NOMO-1 treated with DMSO at 0.1 percent for 48 hours (cell line): ENCODE data around the gene KCNH8.

Source experiments
- DNase-seq: peaks from one replicate; lab custom pipeline; 2025; ENCODE audit not compliant: unreplicated experiment; lab: John Stamatoyannopoulos, UW

The KCNH8 gene

DNA sequence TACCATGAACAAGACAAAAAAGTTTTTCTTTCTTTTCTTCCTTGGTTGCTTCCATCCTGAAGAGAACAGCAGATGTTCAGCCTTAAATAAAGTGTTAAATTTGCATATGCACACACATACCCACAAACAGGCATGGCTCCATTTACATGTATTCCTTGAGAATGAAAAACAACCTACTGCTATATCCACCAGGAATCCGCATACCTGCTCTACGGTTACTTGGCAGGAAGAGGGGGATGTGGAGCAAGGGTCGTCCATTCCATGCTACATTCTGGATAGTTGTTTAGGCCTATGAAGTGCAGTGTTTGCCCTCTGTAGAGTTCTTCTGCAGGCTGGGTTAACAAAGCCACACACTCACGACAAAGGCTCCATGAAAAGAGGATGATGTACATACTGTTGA, 322.8 kb downstream of the KCNH8 start:
- DNase-seq: no peak

DNA sequence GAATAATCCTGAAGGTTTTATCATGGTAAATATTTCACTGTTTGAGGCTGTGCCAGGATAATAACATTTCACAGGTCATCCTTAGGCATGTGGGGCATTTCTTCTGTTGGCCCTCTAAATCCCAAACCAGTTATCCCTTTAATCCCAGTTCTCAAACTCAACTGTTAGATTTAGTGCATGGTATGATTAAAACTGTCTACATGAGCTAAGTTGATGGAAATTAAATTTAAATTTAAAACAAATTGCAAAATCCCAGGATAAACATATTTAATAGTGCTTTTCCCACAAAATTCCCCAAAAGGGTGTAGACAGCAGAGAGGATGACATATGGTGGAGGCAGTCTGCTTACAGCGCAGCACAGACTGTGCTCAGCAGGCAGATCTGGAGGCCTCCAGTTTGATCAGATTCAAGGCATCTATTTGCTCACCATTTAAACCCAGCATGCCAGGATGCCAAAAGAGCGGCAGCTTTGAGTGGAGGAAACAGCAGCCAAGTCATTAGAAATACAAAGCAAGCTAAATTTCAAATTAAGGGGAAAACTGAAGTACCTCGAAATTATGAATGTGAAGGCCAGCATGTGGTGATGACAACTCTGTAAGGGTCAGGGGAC, 325.8 kb downstream of the KCNH8 start:
- DNase-seq: no peak

DNA sequence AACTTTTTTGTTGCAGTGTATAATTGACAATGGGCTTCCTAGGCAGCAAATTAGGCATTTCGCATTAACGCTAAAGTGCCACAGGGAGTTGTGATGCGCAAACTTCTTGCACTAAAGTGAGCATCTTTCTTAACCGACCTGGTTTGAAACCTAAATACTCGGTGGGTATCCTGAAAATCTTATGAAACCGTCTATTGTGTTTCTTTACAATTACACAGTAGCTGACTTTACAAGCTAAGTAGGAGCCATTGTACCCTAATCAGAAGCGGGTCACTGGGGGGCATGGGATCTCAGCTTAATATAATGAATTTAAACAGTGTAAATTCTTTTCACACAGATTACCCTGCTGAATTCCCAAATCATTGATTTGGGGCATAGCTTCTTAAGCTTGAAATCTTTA, 328.0 kb downstream of the KCNH8 start:
- DNase-seq: no peak

DNA sequence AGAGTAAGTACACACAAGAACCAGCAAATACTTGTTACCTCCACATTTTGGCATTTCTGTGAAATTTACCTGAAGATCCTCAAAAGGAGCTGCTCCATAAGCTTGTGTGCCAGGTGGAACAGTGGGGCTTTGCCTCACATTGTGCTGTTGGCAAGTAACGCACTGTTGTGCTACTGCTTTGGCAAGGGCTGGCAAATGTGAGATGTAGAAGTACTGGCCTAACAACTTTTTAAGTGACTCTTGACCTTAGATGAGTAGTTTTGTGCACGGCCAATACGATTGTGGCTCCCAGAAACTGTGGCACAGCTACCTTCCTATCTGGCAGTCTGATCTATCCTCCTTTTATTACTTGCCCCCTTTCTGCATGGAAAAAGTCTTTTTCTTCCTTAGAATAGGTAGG, 337.0 kb downstream of the KCNH8 start:
- no peak for DNase-seq

DNA sequence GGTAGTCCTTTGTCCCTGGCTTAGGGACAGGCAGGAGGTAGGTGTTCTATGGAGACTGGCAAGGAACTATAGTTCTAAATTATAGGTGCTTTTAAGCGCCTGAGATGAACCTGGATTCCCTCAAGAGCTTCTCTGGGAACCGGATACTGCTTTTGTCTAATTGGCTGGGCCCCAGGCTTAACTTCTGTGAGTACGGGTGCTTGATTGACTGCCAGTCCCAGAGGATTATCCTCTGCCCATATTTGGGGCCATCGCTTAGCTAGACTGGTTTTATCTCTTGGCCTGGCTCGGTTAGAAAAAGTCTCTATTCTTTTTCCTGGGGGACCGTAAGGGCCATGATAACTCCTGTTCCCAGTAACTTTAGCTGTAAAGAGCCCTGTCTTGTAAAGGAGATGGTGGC, 339.1 kb downstream of the KCNH8 start:
- no peak for DNase-seq

DNA sequence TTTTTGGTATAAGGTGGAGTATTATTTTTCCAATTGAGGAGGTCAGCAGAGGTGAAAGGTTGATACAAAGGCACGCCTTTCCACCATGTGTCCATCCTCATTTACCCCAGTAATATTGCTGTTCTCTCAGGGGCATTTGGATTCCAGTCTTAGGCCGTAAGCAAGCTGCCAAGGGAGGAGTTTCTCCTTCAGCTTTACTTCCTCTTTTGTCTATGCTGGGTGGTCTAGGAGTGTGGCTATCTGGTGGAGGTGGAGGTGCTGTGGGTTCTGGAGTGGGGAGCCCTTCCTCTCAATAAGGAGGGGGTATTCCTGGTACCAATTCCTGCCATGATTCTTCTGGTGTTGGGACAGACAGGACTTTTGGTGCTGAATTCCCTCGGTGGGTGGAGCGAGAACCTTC, 340.6 kb downstream of the KCNH8 start:
- DNase-seq: no peak

DNA sequence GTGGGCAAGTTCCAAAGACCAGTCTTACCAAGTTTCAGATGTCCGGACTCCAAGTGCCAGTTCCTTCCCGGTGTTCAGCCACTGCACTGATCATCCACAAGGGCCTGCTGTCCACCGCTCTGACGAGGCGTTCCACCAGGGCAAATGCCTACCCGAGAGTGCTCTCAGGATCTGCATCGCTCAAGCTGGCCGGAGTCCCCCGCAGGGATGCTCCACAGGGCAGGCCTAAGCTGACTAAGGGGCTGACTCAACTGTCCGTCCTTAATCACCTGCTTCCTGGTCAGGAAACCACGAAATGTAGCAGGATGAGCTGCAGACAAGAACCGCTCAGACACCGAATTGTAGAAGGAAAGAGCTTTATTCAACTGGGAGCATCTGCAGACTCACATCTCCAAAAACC, 341.6 kb downstream of the KCNH8 start:
- no peak for DNase-seq

DNA sequence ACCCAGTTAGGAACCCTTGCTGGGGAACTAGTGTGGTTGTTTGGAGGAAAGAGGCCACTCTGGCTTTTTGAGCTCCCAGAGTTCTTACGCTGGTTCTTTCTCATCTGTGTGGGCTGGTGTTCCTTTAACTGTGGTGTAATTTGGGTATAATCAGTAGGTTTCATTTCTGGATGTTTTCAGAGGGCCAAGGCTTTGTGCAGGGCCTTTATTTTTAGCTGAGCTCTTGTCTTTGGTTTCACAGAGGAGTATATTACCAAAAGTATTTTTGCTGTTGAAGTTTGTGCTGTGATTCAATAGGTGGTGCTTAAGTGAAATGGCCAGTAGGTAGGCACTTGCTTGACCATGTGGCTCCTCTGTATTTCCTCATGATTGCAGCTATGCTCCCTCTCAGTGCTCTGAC, 357.9 kb downstream of the KCNH8 start:
- no peak for DNase-seq

DNA sequence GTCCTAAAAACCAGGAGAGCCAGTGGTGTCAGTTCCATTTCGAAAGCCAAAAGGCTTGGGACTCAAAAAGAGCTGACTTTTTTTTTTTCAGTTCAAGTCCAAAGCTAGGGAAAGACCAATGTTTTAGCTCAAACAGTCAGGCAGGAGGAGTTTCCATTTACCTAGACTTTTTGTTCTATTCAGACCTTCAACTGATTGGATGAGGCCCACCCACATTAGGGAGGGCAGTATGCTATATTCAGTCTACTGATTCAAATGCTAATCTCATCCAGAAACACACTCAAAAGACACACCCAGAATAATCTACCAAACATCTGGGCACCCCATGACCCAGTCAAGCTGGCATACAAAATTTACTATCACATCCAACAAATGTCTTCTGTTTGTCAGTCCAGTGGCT, 374.0 kb downstream of the KCNH8 start:
- DNase-seq: no peak

DNA sequence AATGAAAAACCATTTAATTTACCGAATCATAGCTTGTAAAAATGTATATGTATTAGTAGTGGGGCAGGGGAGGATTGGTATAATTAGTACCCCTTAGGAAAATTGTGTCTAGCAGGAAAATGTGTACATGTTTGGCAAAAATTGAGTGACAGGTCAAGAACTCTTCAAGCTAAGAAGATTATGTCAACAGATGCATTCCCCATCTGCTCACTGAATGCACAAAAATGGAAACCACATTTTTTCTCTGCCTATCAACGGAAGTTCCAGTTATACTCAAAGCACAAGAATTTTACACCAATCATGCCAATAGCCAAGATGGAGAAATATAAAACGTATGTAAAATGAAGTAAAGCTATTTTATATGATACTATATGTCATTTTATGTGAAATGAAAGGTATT, 377.8 kb downstream of the KCNH8 start:
- no peak for DNase-seq

DNA sequence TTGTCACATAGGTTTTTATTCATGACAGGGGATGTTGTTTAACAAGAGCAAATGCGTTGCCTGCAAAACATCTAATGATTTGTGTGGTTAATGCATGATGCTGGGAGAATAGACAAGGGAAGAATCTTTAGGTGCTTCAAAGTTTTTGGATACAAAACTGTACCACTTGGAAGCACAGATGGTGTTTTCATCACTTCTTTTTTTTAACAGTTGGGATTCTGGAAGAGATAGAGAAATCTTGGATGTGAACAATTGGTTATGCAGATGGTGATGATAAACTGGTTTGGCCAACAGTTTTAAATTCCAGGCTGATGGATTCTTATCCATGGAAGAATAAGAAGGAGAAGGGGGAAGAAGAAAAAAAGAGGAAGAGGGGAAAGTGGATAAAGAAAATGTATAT, 379.4 kb downstream of the KCNH8 start:
- DNase-seq: no peak

DNA sequence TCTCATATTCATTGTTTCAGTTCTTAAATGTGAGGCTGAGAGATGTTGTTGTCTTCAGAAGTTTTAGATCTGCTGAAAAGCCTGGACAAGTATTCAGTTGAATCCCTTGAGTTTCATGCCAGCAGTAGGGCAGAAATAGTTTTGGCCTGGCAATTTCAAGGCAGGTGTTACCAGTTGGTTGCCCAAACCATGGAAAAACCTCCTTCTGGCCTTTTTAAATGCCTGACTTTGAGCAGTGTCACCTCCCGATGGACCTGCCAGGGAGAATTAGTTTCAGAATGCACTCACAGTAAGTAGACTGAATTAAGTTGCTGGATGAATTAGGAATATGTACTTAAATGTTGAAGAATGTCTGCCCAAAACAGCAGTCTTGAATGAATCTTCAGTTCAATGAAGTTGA, 383.1 kb downstream of the KCNH8 start:
- DNase-seq: no peak

DNA sequence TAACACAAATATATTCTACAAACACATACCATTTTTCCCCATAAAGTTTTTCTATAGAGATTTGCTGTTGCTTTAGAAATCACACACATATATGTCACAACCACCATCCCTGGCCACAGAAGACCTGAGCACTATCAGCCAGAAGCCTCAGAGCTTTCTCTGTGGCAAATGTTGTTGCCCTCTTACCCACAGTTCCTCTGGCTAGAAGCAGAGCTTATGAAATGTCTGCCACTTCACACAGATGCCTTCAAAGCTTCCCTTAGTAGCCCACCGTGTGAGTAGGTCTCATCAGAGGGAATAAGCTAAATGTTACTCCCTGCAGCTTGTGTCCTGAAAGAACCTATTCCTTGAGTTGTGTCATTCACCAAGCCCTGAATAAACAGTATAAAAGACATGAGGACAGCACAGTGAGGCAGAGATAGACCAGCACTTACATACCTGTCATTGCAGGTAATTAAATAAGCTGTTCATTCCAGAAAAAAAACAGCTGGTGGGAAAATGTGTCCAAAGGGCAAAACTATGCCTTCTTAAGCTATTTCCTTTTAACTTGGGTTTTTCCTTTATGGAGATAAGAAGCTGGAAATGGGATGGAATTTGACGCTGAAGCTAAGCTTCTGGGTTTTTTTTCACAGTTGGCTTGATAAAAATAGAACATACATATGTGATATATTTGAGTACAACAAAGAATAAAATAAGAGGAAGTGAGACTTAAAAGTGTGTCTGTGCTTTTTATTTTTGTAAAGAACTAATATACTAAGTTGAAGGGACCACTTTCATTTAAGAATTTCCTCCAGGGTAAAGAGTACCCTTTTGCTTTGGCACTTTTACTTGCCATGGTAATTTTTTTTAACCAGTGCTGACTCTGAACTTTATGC, 391.4 kb downstream of the KCNH8 start:
- DNase-seq: peak; percentile 64

DNA sequence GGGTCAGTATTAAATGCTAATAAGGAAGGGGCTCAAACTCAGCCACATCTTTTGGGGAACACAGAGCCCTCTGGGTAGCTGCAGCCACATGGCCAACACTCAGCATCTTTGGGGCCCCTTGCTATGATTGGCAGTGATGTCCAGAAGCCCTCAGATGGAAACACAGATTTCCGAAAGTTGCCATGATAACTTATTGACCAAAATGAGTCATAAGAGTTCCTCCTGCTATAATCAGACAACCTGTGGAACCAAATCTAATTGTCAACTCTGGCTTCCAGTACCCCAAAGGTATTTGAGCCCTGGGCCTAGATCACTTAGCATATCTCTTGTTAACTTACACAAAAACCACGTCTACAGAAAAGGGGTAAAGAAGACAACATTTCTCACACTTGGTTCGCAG, 392.2 kb downstream of the KCNH8 start:
- DNase-seq: no peak

DNA sequence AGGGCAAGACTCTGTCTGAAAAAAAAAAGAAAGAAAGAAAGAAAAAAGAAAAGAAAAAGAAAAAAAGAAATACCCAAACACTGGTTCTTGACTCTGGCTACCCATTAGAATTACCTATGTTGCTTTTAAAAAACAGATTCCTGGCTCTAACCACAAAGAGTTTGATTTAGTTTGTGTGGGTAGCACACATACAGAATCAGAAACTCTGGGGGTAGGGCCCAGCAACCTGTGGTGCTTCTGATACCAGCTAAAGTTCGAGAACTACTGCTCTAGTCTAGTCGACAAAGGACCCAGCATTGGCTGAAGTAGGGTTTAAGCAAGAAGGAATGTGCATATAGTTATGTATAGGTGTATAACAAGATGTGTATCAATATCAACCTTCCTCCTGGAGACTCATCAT, 393.0 kb downstream of the KCNH8 start:
- no peak for DNase-seq

DNA sequence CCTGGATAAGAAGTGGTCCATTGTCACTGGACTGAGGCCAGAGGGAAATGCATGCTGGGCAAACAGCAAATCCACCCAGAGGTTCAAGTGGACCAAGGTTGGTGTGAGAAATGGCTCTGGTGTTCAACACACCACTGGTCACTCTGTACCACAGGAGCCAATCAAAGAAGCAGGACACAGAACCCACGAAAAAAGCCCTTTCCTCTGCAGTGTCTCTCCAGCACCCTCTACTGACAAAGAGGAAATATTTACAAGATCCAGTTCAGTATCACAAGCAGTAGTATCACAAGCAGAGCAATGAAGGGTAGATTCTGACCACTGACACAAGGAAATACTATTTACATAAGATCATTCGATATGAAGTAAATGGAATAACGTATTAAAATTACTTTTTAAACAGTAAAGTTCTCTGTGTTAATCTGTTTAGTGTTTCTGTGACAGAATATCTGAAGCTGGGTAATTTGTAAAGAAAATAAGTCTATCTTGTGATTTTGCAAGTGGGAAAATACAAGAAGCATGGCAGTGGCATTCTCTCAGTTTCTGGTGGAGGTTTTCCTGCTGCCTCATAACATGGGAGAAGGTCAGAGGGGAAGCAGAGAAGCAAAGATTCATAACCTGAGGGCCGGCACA, 395.0 kb downstream of the KCNH8 start:
- DNase-seq: peak; percentile 35

DNA sequence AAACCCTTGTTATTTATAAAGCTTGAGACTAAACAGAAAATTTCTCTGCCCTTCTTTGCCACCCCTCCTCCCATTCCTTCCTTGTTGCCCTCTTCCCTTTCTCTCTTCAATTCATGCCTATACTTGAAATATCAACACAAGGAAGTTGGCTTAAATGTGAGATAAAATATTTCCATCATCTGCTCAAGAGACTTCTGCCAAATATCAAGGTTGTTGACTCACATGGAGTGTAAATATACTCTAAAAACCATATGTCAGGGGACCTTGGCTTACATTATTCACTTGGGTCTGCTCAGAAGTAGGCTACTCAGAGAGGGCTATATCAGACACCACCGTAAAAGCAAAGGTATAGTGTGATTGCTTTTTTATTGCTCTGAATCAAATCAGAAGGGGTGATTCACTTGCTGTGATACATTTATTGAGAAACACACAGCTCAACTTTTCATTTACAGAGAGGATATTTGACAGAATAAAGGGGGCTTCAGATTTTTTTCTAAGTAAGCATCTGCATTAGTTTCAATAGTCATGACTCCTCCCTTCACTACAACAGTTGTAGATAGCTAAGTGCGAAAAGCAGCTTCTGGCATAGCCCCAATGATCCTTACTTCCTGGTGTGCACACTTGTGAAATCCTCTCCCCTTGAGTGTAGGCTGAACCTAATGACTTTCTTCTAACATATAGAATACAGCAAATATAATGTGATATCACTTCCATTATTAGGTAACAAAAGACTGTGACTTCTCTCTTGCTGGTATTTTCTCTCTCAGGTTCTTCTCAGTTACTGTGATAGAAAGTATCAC, 399.6 kb downstream of the KCNH8 start:
- DNase-seq: no peak

DNA sequence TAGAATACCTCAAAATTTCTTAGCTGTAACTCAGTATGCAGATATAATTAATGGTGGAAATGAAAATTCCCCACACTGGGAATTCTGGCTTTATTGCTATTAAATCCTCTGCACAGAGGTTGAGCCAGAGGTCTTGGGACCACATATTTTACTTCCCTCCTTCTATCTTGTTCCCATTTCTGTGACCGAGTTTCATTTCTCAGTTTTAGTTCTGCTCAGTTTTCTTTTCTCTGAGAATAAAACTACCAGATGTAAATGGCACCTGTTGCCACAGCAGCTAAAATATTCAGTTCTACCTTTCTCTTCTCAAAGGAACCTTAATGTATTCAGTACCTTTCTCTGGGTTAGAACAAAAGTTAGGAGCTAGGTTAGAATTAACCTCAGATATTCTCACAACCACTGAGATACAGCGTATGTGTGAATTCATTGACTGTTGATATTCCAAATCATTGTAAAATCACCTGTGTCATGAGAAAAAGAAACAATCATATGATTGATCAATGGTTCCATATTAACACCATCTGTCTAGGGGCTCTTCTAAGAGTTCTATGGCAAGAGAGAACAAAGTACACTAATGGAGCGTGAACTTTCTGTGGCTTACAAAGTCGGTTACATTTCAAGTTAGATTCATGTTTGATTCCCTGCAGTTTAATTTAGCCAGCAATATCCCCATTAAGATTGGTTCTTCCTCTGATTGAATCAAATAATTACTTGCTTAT, 411.6 kb downstream of the KCNH8 start:
- peak; percentile 36 for DNase-seq

DNA sequence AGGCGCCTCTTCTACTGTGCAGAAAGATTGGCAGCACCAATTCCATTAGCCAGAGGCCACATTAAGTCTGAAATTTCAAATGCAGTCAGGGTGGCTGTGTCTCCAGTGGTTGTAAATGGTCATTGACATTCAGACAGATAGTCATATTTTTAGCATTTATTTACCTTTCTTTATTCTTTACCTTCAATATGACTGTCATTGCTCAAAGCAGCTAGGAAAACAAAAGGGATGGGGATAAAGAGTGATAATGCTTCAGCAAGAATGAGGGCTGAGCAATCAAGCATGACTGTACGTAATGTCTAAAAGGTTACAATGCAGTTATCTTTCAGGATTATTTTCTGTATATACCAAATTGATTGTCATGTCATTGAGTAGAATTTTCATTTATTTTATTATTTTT, 425.3 kb downstream of the KCNH8 start:
- no peak for DNase-seq

DNA sequence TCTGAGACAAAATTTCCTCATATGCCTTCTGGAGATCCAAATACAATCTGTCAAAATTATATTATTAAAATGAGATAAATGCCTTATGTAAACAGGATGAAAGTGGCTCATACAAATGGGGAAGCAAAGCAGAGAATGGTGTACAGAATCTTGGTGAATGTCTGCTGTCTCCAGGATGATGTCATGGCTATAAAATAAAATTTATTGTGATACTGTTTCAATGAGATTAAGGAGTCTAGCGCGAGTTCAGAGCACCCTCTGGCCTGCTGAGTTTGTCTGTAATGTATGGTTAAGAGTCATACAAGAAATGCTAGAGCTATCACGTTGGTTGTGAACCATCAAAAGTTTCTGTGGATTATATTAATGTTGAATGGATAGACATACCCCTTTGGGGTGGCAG, 426.0 kb downstream of the KCNH8 start:
- DNase-seq: no peak

DNA sequence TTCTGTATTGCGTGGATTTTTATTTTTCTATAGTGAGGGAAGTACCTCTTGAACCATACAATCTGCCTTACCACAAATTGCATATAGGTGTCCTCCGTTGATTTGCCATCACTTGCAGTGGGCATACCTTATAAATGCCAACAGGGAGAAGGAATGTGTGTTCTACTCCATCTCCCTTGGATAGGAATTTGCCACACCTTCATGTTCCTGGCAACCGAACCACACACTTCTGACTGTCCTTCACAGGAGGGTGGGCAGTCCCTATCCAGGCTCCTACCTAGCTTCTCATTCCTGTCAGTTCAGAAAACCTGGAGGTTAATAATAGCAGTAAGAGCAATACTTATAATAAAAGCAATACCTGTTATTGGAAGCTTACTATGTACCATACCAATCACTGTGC, 428.0 kb downstream of the KCNH8 start:
- DNase-seq: no peak
